Ammon's horn (tissue), 1 donor: ENCODE measurements around the gene WFDC9.
"Not testable (repeated sequence)": the region's sequence is repeated elsewhere in the genome, so short reads cannot be mapped to it uniquely, and the experiment has no call there.

Experiments used
- DNase-seq: peaks from one replicate; pipeline ENCODE4 v3.0.0-alpha.2; 2016; ENCODE audit warnings: low spot score

WFDC9 gene

DNA sequence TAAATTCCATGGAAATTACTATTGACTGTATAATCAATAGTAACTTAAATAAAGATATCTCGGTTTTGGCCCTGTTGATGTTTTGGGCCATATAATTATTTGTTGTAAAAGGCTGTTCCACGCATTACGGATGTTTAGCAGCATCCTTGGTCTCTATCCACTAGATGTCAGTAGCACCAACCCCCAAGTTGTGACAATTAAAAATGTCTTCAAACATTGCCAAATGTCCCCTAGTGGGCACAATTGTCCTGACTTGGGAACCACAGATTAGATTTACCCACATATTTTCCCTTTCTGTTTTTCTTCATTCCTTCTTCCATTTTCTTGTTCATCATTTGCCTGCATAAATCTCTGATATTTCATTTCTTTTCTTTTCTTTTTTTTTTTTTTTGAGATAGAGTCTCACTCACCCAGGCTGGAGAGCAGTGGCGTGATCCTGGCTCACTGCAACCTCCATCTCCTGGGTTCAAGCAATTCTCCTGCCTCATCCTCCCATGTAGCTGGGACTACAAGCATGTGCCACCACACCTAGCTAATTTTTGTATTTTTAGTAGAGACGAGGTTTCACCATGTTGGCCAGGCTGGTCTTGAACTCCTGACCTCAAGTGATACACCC is 38.4 kb downstream of the WFDC9 start:
- DNase-seq = peak; percentile 9

DNA sequence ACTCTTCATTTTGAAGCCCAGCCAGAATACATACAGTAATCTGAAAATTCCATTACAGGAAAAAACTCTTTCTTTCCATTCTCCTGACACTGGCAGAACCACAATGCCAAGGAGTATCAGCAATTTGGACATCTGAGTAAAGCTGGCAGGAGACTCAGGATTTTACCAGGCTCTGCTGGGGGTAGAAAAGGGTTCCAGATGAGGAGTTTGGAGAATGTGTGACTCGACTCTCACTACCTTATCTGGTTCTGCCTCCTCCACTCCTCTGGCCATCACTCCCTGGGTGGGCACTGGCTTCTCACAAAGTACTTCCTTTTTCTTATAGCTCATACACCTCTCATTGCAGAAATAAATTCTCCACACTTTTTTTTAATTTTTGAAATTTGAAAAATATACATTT is 41.4 kb downstream of the WFDC9 start:
- DNase-seq = no peak

- DNase-seq = no peak
Measured at GRCh38 chr20:45588800-45589199, 42.3 kb downstream of the WFDC9 start.

- not testable (repeated sequence) for DNase-seq
Measured at GRCh38 chr20:45585986-45586385, 45.1 kb downstream of the WFDC9 start.

GRCh38 chr20:45584294-45584693 is 46.8 kb downstream of the WFDC9 start:
- DNase-seq = not testable (repeated sequence)

GRCh38 chr20:45583502-45583901 is 47.6 kb downstream of the WFDC9 start:
- DNase-seq = no peak

DNA sequence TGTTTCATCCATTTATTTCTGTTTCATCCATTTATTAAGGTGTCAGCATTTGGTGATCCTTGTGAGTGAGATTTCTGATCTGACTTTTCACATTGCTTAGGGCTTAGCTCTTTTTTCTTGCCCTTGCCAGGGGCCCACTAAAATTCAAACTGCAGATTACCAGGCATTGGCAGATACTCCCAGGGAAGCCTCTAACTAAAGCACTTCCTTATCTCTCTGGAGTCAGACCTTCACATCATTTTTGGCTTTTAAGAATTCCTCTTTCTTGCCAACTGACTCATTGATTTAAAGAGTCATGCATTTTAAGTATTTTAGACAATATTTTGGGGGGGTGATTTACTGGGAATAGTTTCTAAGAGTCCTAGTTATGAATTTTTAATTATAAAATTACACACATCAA is 49.4 kb downstream of the WFDC9 start:
- no peak for DNase-seq

GRCh38 chr20:45579184-45579583 is 51.9 kb downstream of the WFDC9 start, which contains the start of gene WFDC8:
Gene WFDC8, minus strand, starts transcription at chr20:45579284. Its CDS starts 37 bp downstream, at chr20:45579247.
- no peak for DNase-seq

GRCh38 chr20:45578231-45578630 is 52.9 kb downstream of the WFDC9 start:
- DNase-seq = no peak

DNA sequence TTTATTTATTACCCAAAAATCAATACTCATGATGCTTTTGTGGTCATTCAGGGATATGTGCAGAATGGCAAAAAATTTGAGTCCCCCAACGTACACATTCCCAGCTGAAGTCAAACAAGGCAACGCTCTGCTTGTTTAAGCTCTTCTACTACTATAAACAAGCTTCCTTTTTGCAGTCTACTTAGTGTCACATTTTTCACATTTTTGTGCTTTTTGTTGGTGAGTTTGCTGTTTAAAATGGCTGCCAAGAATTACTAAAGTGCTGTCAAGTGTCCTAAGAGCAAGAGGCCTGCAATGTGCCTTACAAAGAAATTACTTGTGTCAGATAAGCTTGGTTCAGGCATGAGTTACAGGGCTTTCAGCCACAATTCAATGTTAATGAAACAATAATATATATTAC is 54.1 kb downstream of the WFDC9 start:
- no peak for DNase-seq

- no peak for DNase-seq
Measured at GRCh38 chr20:45575931-45576330, 55.2 kb downstream of the WFDC9 start.

DNA sequence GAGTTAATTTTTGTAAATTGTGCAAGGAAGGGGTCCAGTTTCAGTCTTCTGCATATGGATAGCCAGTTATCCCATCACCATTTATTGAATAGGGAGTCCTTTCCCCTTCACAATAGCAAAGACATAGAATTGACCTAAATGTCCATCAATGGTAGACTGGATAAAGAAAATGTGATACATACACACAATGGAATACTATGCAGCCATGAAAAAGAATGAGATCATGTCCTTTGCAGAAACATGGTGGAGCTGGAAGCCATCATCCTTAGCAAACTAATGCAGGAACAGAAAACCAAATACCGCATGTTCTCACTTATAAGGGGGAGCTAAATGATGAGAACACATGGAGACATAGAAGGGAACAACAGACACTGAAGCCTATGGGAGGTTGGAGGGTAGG is 61.4 kb downstream of the WFDC9 start:
- DNase-seq = not testable (repeated sequence)

GRCh38 chr20:45564760-45565276 is 66.3 kb downstream of the WFDC9 start:
- DNase-seq = no peak
